Erythroblast (primary cell): ENCODE measurements around the gene ZNF485.

Experiments
- GATA1 ChIP-seq: IDR thresholded peaks from 2 replicates; pipeline ENCODE4 v1.6.1; 2011; ENCODE audit warnings: low read depth, mild to moderate bottlenecking, control low read depth, low read length, moderate library complexity
- POLR2A ChIP-seq: IDR thresholded peaks from 2 replicates; pipeline ENCODE4 v1.6.1; 2011; ENCODE audit warnings: mild to moderate bottlenecking, low read length

- no peak for TF ChIP-seq POLR2A
- no peak for TF ChIP-seq GATA1
Measured at GRCh38 chr10:43658227-43658626, 52.0 kb downstream of the ZNF485 start.
